Measurements from ENCODE around the gene BICRAL. TPM values are rescaled to one million over a fixed set of nuclear protein-coding genes. Genes with fewer than 3 reads are reported as not detected.
"Not testable (repeated sequence)": the region's sequence is repeated elsewhere in the genome, so short reads cannot be mapped to it uniquely, and the experiment has no call there.

Gene BICRAL, protein sequence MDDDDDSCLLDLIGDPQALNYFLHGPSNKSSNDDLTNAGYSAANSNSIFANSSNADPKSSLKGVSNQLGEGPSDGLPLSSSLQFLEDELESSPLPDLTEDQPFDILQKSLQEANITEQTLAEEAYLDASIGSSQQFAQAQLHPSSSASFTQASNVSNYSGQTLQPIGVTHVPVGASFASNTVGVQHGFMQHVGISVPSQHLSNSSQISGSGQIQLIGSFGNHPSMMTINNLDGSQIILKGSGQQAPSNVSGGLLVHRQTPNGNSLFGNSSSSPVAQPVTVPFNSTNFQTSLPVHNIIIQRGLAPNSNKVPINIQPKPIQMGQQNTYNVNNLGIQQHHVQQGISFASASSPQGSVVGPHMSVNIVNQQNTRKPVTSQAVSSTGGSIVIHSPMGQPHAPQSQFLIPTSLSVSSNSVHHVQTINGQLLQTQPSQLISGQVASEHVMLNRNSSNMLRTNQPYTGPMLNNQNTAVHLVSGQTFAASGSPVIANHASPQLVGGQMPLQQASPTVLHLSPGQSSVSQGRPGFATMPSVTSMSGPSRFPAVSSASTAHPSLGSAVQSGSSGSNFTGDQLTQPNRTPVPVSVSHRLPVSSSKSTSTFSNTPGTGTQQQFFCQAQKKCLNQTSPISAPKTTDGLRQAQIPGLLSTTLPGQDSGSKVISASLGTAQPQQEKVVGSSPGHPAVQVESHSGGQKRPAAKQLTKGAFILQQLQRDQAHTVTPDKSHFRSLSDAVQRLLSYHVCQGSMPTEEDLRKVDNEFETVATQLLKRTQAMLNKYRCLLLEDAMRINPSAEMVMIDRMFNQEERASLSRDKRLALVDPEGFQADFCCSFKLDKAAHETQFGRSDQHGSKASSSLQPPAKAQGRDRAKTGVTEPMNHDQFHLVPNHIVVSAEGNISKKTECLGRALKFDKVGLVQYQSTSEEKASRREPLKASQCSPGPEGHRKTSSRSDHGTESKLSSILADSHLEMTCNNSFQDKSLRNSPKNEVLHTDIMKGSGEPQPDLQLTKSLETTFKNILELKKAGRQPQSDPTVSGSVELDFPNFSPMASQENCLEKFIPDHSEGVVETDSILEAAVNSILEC
- polyA plus RNA-seq (2013, experiment 1 of 4): 9.0 TPM
- polyA plus RNA-seq (2013, experiment 2 of 4): 10.9 TPM
- 6.9 TPM for polyA plus RNA-seq (2013, experiment 3 of 4)
- polyA plus RNA-seq (2013, experiment 4 of 4): 8.7 TPM

DNA sequence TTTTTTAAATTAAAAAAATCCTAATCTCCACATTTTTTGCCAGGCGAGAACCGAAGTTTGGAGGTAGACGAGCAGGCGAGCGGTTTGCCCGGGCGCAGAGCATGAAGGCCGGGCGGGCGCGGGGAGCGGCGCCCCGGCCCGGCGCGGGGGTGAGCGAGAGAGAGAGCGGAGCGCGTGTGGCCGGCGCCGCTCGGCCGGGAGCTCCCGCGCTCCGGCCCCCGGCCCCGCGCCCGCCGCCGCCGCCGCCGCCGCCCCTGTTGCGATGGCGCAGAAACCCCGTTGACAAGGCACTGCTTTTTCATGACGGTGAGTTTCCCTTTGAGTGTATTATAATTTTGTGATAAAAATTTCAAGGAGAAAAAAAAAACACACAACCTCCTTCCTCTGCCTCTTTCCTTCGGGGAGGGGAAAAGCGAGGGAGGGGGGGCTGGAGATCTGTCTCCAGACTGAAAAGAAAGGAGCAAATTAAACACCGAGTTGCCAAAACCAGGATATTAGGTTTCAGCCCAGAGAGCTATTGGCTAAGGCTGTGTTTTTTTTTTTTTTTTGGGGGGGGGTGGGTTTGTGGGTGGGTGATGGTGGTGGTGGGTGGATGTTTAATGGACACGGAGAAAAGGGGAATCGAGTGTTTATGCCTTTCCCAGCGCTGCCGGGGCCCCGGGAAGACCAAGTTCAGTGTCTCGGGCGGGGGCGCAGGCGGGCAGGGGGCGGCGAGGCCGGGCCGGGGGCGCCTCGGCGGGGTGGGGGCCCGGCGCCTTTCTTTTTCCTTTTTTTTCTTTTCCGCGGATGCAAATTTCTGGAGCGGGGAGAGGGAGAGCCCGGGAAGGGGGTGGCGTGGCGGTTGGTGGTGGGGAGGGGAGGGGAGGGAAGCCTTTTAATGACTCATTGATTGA is at the start of gene BICRAL:
TSS of gene BICRAL (plus strand) at position 257 of the 893 bp plus-strand sequence. CDS start 39,971 bp downstream, outside the sequence.
- H3K27ac ChIP-seq (ENCODE audit: insufficient read depth, low read depth, low read length, poor library complexity, severe bottlenecking): peak within 1 kb of the TSS; percentile 97
- peaks cover 7% of the 10 kb centered on the region for H3K4me1 ChIP-seq (ENCODE audit: control insufficient read depth, insufficient read depth, low read length)
- no peaks in the 10 kb centered on the region for H3K27me3 ChIP-seq (ENCODE audit: control insufficient read depth, insufficient read depth, low read length, poor library complexity, severe bottlenecking)
- 0 to 1% methylated on average over 64 to 65 of the region's 70 CpGs for WGBS, 2 experiments
- H3K9me3 ChIP-seq (ENCODE audit: control insufficient read depth, low read length): no peaks in the 10 kb centered on the region
- no peaks in the 10 kb centered on the region for H3K36me3 ChIP-seq (ENCODE audit: control insufficient read depth, insufficient read depth, low read length)
- peak within 1 kb of the TSS; percentile 93 for H3K4me3 ChIP-seq (ENCODE audit: insufficient read depth, low read depth, low read length)

DNA sequence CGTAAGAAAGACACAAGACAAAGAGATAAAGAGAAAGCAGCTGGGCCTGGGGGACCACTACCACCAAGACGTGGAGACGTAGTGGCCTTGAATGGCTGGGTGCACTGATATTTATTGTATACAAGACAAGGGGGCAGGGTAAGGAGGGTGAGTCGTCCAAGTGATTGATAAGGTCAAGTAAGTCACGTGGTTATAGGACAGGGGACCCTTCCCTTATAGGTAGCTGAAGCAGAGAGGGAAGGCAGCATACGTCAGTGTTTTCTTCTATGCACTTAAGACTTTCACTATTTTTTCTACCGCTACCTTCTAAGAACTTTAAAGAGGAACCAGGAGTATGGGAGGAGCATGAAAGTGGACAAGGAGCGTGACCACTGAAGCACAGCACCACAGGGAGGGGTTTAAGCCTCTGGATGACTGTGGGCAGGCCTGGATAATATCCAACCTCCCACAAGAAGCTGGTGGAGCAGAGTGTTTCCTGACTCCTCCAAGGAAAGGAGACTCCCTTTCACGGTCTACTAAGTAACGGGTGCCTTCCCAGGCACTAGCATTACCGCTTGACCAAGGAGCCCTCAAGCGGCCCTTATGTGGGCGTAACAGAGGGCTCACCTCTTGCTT is 47.9 kb upstream of the BICRAL start:
- not testable (repeated sequence) for H3K27me3 ChIP-seq (ENCODE audit: control insufficient read depth, insufficient read depth, low read length, poor library complexity, severe bottlenecking); H3K27ac ChIP-seq (ENCODE audit: insufficient read depth, low read depth, low read length, poor library complexity, severe bottlenecking); H3K4me3 ChIP-seq (ENCODE audit: insufficient read depth, low read depth, low read length); H3K36me3 ChIP-seq (ENCODE audit: control insufficient read depth, insufficient read depth, low read length); H3K4me1 ChIP-seq (ENCODE audit: control insufficient read depth, insufficient read depth, low read length); H3K9me3 ChIP-seq (ENCODE audit: control insufficient read depth, low read length)
- 87 to 92% methylated on average over 12 to 13 of the region's 13 CpGs for WGBS, 2 experiments

DNA sequence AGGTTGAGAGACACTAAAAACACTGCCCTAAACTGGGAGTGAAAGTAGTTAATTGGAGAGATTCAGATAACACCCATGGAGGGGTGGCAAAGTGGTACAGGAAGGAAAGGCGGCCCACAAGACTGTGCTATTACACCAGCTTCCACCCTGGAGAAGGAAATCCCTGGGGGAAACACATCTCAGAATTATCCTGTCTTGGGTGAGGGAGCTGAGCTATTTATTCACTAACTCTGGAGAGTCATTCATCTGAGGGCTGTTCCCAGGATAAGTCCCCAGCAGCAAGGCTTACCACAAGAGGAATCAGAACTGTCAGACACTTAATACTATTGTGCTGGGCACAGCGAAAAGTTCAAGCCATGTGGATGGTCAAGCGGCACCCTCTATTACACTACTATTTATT is 45.9 kb upstream of the BICRAL start:
- Histone ChIP-seq H3K4me3 (ENCODE audit: insufficient read depth, low read depth, low read length) (no peak overlapping the region), H3K27ac (ENCODE audit: insufficient read depth, low read depth, low read length, poor library complexity, severe bottlenecking) (no peak overlapping the region)

DNA sequence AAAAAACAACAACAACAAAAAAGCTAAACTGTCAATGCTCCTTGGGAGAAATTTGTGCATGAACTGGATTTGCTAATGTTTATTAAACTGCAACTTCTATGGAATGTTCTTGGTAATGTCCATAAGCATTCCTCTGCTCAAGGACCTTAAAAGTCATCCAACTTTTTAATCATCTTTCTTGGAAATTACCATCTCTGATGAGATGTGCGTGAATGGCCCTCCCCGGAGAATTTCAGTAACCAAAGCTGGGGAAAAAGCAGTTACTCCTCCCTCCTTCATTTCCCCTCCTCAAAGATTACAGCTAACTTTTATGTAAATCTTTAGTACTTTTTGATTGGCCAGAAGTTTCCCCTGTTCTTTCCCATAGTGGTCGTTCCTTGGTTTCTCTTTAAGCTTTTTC is 41.1 kb upstream of the BICRAL start:
- H3K36me3 ChIP-seq (ENCODE audit: control insufficient read depth, insufficient read depth, low read length): no peaks in the 10 kb centered on the region
- no peaks in the 10 kb centered on the region for H3K9me3 ChIP-seq (ENCODE audit: control insufficient read depth, low read length)
- no peaks in the 10 kb centered on the region for H3K27me3 ChIP-seq (ENCODE audit: control insufficient read depth, insufficient read depth, low read length, poor library complexity, severe bottlenecking)
- H3K27ac ChIP-seq (ENCODE audit: insufficient read depth, low read depth, low read length, poor library complexity, severe bottlenecking): no peak overlapping the region
- no peak overlapping the region for H3K4me3 ChIP-seq (ENCODE audit: insufficient read depth, low read depth, low read length)
- peaks cover 10% of the 10 kb centered on the region for H3K4me1 ChIP-seq (ENCODE audit: control insufficient read depth, insufficient read depth, low read length)
- 89 to 91% methylated on average over 3 of the region's 3 CpGs for WGBS, 2 experiments

More for the DNA sequence above, 45.9 kb upstream of the BICRAL start:
- WGBS, 2 experiments: 82 to 92% methylated on average over 3 of the region's 3 CpGs
- Histone ChIP-seq H3K36me3 (ENCODE audit: control insufficient read depth, insufficient read depth, low read length) (no peaks in the 10 kb centered on the region), H3K9me3 (ENCODE audit: control insufficient read depth, low read length) (no peaks in the 10 kb centered on the region), H3K4me1 (ENCODE audit: control insufficient read depth, insufficient read depth, low read length) (no peaks in the 10 kb centered on the region), H3K27me3 (ENCODE audit: control insufficient read depth, insufficient read depth, low read length, poor library complexity, severe bottlenecking) (no peaks in the 10 kb centered on the region)

DNA sequence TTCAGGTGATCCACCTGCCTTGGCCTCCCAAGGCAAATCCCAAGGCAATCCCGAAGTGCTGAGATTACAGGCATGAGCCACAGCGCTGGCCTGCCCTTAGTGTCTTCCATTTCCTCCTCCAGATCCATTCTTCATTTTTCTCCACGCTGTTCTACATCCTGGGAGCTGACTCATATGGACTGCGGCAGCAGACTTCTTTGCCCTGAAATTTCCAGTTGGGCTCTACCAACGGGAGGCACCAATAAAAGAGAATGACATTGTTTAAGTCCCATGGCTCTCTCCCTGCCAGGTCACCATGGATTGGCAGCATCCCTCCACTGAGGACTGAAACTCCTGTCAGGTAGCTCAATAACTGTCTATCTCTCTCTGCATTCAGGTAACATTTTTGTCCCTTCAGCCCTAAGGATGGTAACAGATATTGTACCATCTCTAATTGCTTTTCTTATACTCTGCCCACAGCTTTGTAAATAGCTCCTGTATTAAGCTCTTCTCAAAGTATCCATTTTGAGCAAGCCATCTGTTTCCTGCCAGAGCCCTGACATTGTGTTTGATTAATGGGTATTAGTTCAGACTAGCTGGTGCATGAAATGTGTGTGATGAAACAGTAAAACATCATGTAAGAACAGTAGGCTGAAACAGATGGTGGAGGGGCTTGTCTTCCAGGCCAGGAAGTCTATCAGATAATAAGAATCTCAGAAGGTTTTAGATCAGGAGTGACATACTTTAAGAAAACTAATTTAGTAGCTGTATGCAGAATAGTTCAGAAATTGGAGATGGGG is 39.5 kb upstream of the BICRAL start:
- Histone ChIP-seq H3K9me3 (ENCODE audit: control insufficient read depth, low read length) (no peaks in the 10 kb centered on the region), H3K36me3 (ENCODE audit: control insufficient read depth, insufficient read depth, low read length) (no peaks in the 10 kb centered on the region), H3K4me1 (ENCODE audit: control insufficient read depth, insufficient read depth, low read length) (peaks cover 10% of the 10 kb centered on the region), H3K27ac (ENCODE audit: insufficient read depth, low read depth, low read length, poor library complexity, severe bottlenecking) (no peak overlapping the region), H3K27me3 (ENCODE audit: control insufficient read depth, insufficient read depth, low read length, poor library complexity, severe bottlenecking) (no peaks in the 10 kb centered on the region), H3K4me3 (ENCODE audit: insufficient read depth, low read depth, low read length) (no peak overlapping the region)
- WGBS, 2 experiments: 88% methylated on average over 5 of the region's 5 CpGs

DNA sequence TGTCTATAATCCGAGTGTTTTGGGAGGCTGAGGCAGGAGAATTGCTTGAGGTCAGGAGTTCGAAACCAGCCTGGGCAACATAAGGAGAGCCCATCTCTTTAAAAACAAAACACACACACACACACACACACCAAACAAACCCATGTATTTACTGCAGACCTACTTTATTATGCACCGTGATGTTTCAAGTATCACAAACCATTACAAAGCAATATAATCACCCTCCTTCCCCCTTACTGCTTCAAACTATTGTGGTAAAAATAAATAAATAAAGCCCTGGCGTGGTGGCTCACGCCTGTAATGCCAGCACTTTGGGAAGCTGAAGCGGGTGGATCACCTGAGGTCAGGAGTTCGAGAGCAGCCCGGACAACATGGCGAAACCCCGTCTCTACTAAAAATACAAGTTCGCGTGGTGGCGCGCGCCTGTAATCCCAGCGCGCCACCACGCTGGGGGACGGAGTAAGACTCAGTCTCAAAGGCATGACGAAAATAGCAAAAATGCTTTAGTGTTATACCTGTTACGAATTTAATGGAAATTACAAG is 37.4 kb upstream of the BICRAL start:
- H3K4me3 ChIP-seq (ENCODE audit: insufficient read depth, low read depth, low read length): peak overlapping the region; percentile 100
- H3K27me3 ChIP-seq (ENCODE audit: control insufficient read depth, insufficient read depth, low read length, poor library complexity, severe bottlenecking): no peaks in the 10 kb centered on the region
- WGBS, 2 experiments: 82% methylated on average over 21 of the region's 21 CpGs
- H3K27ac ChIP-seq (ENCODE audit: insufficient read depth, low read depth, low read length, poor library complexity, severe bottlenecking): no peak overlapping the region
- peaks cover 10% of the 10 kb centered on the region for H3K4me1 ChIP-seq (ENCODE audit: control insufficient read depth, insufficient read depth, low read length)
- no peaks in the 10 kb centered on the region for H3K36me3 ChIP-seq (ENCODE audit: control insufficient read depth, insufficient read depth, low read length)
- H3K9me3 ChIP-seq (ENCODE audit: control insufficient read depth, low read length): no peaks in the 10 kb centered on the region

DNA sequence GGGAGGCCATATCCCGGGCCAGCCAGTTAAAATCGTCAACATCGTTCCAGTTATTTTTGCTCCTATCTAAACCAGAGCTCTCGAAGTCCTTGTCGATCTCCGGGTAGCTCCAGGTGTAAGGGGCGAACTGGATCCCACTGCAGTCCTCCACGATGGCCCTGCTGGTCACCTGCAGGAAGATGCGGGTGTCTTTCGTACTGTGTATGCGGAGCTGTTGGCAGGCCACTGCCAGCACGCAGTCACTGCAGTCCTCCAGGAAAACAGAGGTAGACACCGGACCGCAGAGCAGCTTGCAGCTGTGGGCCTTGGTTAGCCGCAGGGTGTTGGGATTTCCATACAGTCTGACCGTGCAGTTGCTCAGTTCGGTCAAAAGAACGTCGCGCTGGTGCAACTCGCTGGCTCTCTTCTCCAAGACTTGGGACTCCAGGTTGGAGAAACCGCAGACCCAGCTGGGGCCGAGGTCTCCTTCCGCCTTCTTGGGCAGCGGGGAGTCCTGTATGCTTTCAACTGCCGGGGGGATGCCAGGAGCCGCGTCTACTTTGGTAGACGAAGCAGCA is 36.7 kb upstream of the BICRAL start:
- 5 to 6% methylated on average over 29 of the region's 29 CpGs for WGBS, 2 experiments
- Histone ChIP-seq H3K27me3 (ENCODE audit: control insufficient read depth, insufficient read depth, low read length, poor library complexity, severe bottlenecking) (no peaks in the 10 kb centered on the region), H3K27ac (ENCODE audit: insufficient read depth, low read depth, low read length, poor library complexity, severe bottlenecking) (no peak overlapping the region), H3K36me3 (ENCODE audit: control insufficient read depth, insufficient read depth, low read length) (no peaks in the 10 kb centered on the region), H3K9me3 (ENCODE audit: control insufficient read depth, low read length) (no peaks in the 10 kb centered on the region), H3K4me3 (ENCODE audit: insufficient read depth, low read depth, low read length) (peak overlapping the region; percentile 100), H3K4me1 (ENCODE audit: control insufficient read depth, insufficient read depth, low read length) (peaks cover 10% of the 10 kb centered on the region)

DNA sequence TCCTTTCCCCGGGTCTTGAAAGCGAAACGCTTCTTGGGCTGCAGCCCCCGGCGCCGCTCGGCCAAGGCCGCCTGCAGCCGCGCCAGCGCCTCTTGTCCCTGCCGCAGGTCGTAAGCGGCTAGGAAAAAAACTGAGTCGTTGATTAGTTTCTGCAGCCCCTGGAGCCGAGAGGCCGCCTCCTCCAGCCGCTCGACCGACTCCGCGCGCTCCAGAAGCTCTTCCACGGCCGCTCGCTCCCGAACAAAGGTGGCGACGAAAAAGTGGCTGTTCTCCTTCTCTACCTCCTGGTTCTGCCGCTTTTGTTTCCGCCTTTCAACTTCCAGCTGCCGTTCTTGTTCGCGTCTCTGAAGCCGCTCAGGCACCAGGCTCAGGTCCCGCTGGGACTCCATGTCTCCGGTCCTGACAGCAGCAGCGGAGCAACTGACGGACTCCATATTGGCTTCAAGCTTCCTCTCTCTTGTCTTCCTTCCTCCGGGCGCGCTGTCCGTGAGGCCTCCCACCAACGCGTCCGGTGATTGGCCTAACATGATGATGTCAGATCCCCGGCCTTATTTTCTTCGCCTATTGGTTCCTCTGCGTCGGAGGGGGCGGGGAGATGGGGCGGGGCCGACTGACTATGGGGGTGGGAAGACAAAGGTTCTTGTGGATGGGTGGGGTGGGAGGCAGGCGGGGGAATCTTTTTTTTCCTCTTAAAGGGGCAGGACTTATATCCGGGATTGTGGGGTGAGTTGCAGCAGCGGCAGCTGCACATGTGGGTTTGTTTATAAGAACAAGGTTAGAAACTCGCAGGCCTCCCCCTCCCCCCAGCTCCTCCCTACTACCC is 36.0 kb upstream of the BICRAL start, which contains the start of gene TBCC:
TSS of gene TBCC (minus strand) at position 464 of the 823 bp plus-strand sequence. CDS start at position 434, 30 bp downstream.
- peak within 1 kb of the TSS; percentile 100 for H3K4me3 ChIP-seq (ENCODE audit: insufficient read depth, low read depth, low read length)
- H3K36me3 ChIP-seq (ENCODE audit: control insufficient read depth, insufficient read depth, low read length): no peaks in the 10 kb centered on the region
- peaks cover 10% of the 10 kb centered on the region for H3K4me1 ChIP-seq (ENCODE audit: control insufficient read depth, insufficient read depth, low read length)
- no peaks in the 10 kb centered on the region for H3K27me3 ChIP-seq (ENCODE audit: control insufficient read depth, insufficient read depth, low read length, poor library complexity, severe bottlenecking)
- H3K27ac ChIP-seq (ENCODE audit: insufficient read depth, low read depth, low read length, poor library complexity, severe bottlenecking): peak within 1 kb of the TSS; percentile 98
- 0% methylated on average over 54 of the region's 57 CpGs for WGBS, 2 experiments
- H3K9me3 ChIP-seq (ENCODE audit: control insufficient read depth, low read length): no peaks in the 10 kb centered on the region
